ENCODE data around the gene PPIA. TPM values are rescaled to one million over a fixed set of nuclear protein-coding genes. Genes with fewer than 3 reads are reported as not detected.
"Not testable (repeated sequence)": the region's sequence is repeated elsewhere in the genome, so short reads cannot be mapped to it uniquely, and the experiment has no call there.

PPIA gene
- total RNA-seq, 2 experiments from 2014 or later = 2,824 to 2,882 TPM

- DNase-seq (no peak), ATAC-seq (no peak)
- Mint-ChIP-seq H3K27ac (peak overlapping the region; percentile 20), H3K36me3 (ENCODE audit: low read depth) (peaks cover 57% of the 10 kb centered on the region), H3K9me3 (no peaks in the 10 kb centered on the region), H3K4me1 (ENCODE audit: low read depth) (peaks cover 30% of the 10 kb centered on the region), H3K27me3 (no peaks in the 10 kb centered on the region), H3K4me3 (no peak overlapping the region)
- CTCF ChIA-PET = interaction anchor here (1.0 to 1.1 kb wide), 2 partner anchors 16 to 25 kb away, joined by 3 read pairs; no protein-coding TSS in a partner anchor
- POLR2A ChIA-PET = interaction anchor here (1.0 to 2.2 kb wide), 8 partner anchors 10 to 238 kb away, joined by 3 to 7 read pairs (median 4); partner anchors contain the start of gene TMED4
- intact Hi-C loops (cut with micrococcal nuclease) = no loop called here
- TF ChIP-seq CTCF (IDR thresholded peaks at IDR 0.05) = no peak
Observed at GRCh38 chr7:44802418-44803025, 6.0 kb downstream of the PPIA start.

GRCh38 chr7:44803828-44804519 lies 7.5 kb downstream of the PPIA start:
- H3K4me3 Mint-ChIP-seq; H3K9me3 Mint-ChIP-seq; DNase-seq; H3K27me3 Mint-ChIP-seq; ATAC-seq; intact Hi-C loops (cut with micrococcal nuclease); H3K27ac Mint-ChIP-seq: not testable (repeated sequence)
- POLR2A ChIA-PET = interaction anchor here (0.5 to 2.9 kb wide), 12 partner anchors 9 to 311 kb away, joined by 3 to 14 read pairs (median 3); no protein-coding TSS in a partner anchor
- Mint-ChIP-seq H3K4me1 (ENCODE audit: low read depth) (peaks cover 25% of the 10 kb centered on the region), H3K36me3 (ENCODE audit: low read depth) (peaks cover 43% of the 10 kb centered on the region)
- CTCF ChIA-PET = interaction anchor here (0.8 kb wide), 1 partner anchor 116 kb away, joined by 3 read pairs; no protein-coding TSS in a partner anchor

GRCh38 chr7:44805950-44806349 lies 9.5 kb downstream of the PPIA start:
- Mint-ChIP-seq H3K27me3 (no peaks in the 10 kb centered on the region), H3K4me3 (no peak overlapping the region), H3K27ac (no peak overlapping the region), H3K9me3 (no peaks in the 10 kb centered on the region), H3K36me3 (ENCODE audit: low read depth) (peaks cover 24% of the 10 kb centered on the region), H3K4me1 (ENCODE audit: low read depth) (peaks cover 11% of the 10 kb centered on the region)
- ATAC-seq = no peak
- ChIA-PET POLR2A (interaction anchor here (1.4 to 2.9 kb wide), 3 partner anchors 9 to 36 kb away, joined by 3 to 14 read pairs (median 4); no protein-coding TSS in a partner anchor), CTCF (no interaction called here)
- no peak for TF ChIP-seq CTCF (IDR thresholded peaks at IDR 0.05)
- intact Hi-C loops (cut with micrococcal nuclease) = no loop called here
- no peak for DNase-seq

- H3K9me3 Mint-ChIP-seq = no peaks in the 10 kb centered on the region
- H3K27me3 Mint-ChIP-seq = no peaks in the 10 kb centered on the region
- H3K36me3 Mint-ChIP-seq (ENCODE audit: low read depth) = peaks cover 2% of the 10 kb centered on the region
- POLR2A ChIA-PET = interaction anchor here (1.4 kb wide), 1 partner anchor 147 kb away, joined by 3 read pairs; no protein-coding TSS in a partner anchor
- no peak for TF ChIP-seq CTCF (IDR thresholded peaks at IDR 0.05)
- H3K4me1 Mint-ChIP-seq (ENCODE audit: low read depth) = no peaks in the 10 kb centered on the region
- CTCF ChIA-PET = no interaction called here
- intact Hi-C loops (cut with micrococcal nuclease) = no loop called here
- H3K4me3 Mint-ChIP-seq = no peak overlapping the region
- ATAC-seq = no peak
- no peak overlapping the region for H3K27ac Mint-ChIP-seq
- DNase-seq = no peak
Observed at GRCh38 chr7:44808914-44809393, 12.5 kb downstream of the PPIA start.

GRCh38 chr7:44811093-44811492 lies 14.6 kb downstream of the PPIA start:
- no peak overlapping the region for H3K4me3 Mint-ChIP-seq
- ATAC-seq = no peak
- no peak for TF ChIP-seq CTCF (IDR thresholded peaks at IDR 0.05)
- H3K4me1 Mint-ChIP-seq (ENCODE audit: low read depth) = no peaks in the 10 kb centered on the region
- POLR2A ChIA-PET = interaction anchor here (0.6 to 1.3 kb wide), 2 partner anchors 11 to 119 kb away, joined by 3 to 4 read pairs; no protein-coding TSS in a partner anchor
- no peaks in the 10 kb centered on the region for H3K9me3 Mint-ChIP-seq
- intact Hi-C loops (cut with micrococcal nuclease) = no loop called here
- no peaks in the 10 kb centered on the region for H3K27me3 Mint-ChIP-seq
- DNase-seq = no peak
- no peak overlapping the region for H3K27ac Mint-ChIP-seq
- CTCF ChIA-PET = interaction anchor here (1.1 to 1.4 kb wide), 3 partner anchors 9 to 325 kb away, joined by 3 read pairs; no protein-coding TSS in a partner anchor
- no peaks in the 10 kb centered on the region for H3K36me3 Mint-ChIP-seq (ENCODE audit: low read depth)
